Endothelial cell of umbilical vein (primary cell): ENCODE results near the gene DLD. TPM values are rescaled to one million over a fixed set of nuclear protein-coding genes. Genes with fewer than 3 reads are reported as not detected.

Experiments
- BruUV-seq: library from RNA; stranded (reverse); fragments of 400-500 nt; replicated peaks from 2 replicates; lab custom pipeline; 2021; lab: Mats Ljungman, UMichigan
- CTCF ChIA-PET: fragments of 300-600, 350-600 bp; sonication (Branson Sonifier 250); formaldehyde crosslinking; loops from one replicate; lab custom pipeline; 2021; ENCODE audit warnings: antibody characterized with exemption, inconsistent platforms; lab: Charles Lee
- POLR2A ChIA-PET: fragments of 300-600, 350-600 bp; sonication (Branson Sonifier 250); formaldehyde crosslinking; loops from one replicate; lab custom pipeline; 2021; ENCODE audit warnings: antibody characterized with exemption, inconsistent platforms; lab: Charles Lee
- DNase-seq: peaks from one replicate; pipeline ENCODE4 v3.0.0-alpha.2; 2011; ENCODE audit warnings: low read depth, low spot score
- FAIRE-seq: peaks from 2 replicates; lab custom pipeline; 2011; peaks lifted over from hg19 to GRCh38; lab: Jason Lieb, UNC
- H2AFZ ChIP-seq: 2 replicates; pipeline ENCODE4 v1.6.0; 2012; ENCODE audit warnings: low read depth, low read length, control low read depth, inconsistent platforms
- H3K27ac ChIP-seq: 2 replicates; pipeline ENCODE4 v1.5.1; 2011; ENCODE audit warnings: low read depth, mild to moderate bottlenecking, control low read depth, low read length, moderate library complexity; ENCODE audit not compliant: insufficient read depth
- H3K27me3 ChIP-seq, 2 experiments: 2 replicates each; pipeline versions ENCODE4 v1.6.0 to v1.6.1; 2011; ENCODE audit warnings: low read length in 2 of 2, mixed read lengths in 1 of 2; ENCODE audit not compliant: control insufficient read depth in 2 of 2, insufficient read depth in 2 of 2
- H3K36me3 ChIP-seq, 2 experiments: 2 replicates in 1 of 2; 3 replicates in 1 of 2; pipeline ENCODE4 v1.5.1; 2011; ENCODE audit warnings: low read length in 2 of 2, mild to moderate bottlenecking in 1 of 2, moderate library complexity in 1 of 2; ENCODE audit not compliant: control insufficient read depth in 2 of 2, insufficient read depth in 2 of 2; ENCODE audit errors: extremely low read depth in 1 of 2
- H3K4me1 ChIP-seq: 3 replicates; pipeline ENCODE4 v1.5.1; 2011; ENCODE audit warnings: mild to moderate bottlenecking, low read length; ENCODE audit not compliant: control insufficient read depth, insufficient read depth; ENCODE audit errors: extremely low read depth
- H3K4me2 ChIP-seq: 2 replicates; pipeline ENCODE4 v1.6.1; 2011; ENCODE audit warnings: low read length, control low read depth, mixed read lengths; ENCODE audit not compliant: insufficient read depth
- H3K4me3 ChIP-seq, 3 experiments: fragments of 200-600 bp in 1 of 3; sonication (generic), shearing (Covaris generic) in 1 of 3; replicated peaks in 1 of 3; 2 replicates each; pipeline ENCODE4 v1.5.1; 2011 to 2016; ENCODE audit warnings: control low read depth in 3 of 3, low read length in 3 of 3, mild to moderate bottlenecking in 2 of 3, inconsistent platforms in 1 of 3, low read depth in 1 of 3, moderate library complexity in 1 of 3; ENCODE audit not compliant: insufficient read depth in 1 of 3
- H3K79me2 ChIP-seq: 2 replicates; pipeline ENCODE4 v1.6.0; 2012; ENCODE audit warnings: low read length, inconsistent platforms; ENCODE audit not compliant: control insufficient read depth, insufficient read depth
- H3K9ac ChIP-seq: replicated peaks from 2 replicates; pipeline ENCODE3; 2011; ENCODE audit warnings: low read length, control low read depth; ENCODE audit not compliant: insufficient read depth; ENCODE audit errors: extremely low read depth
- H3K9me1 ChIP-seq: replicated peaks from 3 replicates; pipeline ENCODE4 v1.6.0; 2011; ENCODE audit warnings: mild to moderate bottlenecking, low read length; ENCODE audit not compliant: control insufficient read depth, insufficient read depth; ENCODE audit errors: extremely low read depth
- H3K9me3 ChIP-seq: replicated peaks from 2 replicates; pipeline ENCODE4 v1.5.1; 2012; ENCODE audit warnings: low read length, inconsistent platforms; ENCODE audit not compliant: control insufficient read depth, insufficient read depth
- H4K20me1 ChIP-seq: replicated peaks from 2 replicates; pipeline ENCODE3; 2011; ENCODE audit warnings: mild to moderate bottlenecking, low read length; ENCODE audit not compliant: control insufficient read depth, insufficient read depth; ENCODE audit errors: extremely low read depth
- CTCF ChIP-seq, 2 donors: IDR thresholded peaks; 1 replicate in 1 of 2; 2 replicates in 1 of 2; pipeline ENCODE4 v1.5.1; 2011; ENCODE audit warnings: low read length in 2 of 2, mild to moderate bottlenecking in 2 of 2, moderate library complexity in 2 of 2, control low read depth in 1 of 2, inconsistent platforms in 1 of 2, low read depth in 1 of 2; ENCODE audit not compliant: insufficient read depth in 1 of 2; ENCODE audit errors: extremely low read depth in 1 of 2
- EZH2 ChIP-seq: IDR thresholded peaks from 2 replicates; pipeline ENCODE4 v1.6.1; 2012; ENCODE audit warnings: borderline replicate concordance, low read depth, mild to moderate bottlenecking, moderate library complexity, low read length, inconsistent platforms; ENCODE audit not compliant: severe bottlenecking
- FOS ChIP-seq: IDR thresholded peaks from 2 replicates; pipeline ENCODE4 v1.6.1; 2011; ENCODE audit warnings: mild to moderate bottlenecking, low read length, moderate library complexity, borderline replicate concordance; ENCODE audit not compliant: insufficient read depth
- JUN ChIP-seq: IDR thresholded peaks from 2 replicates; pipeline ENCODE4 v1.6.1; 2011; ENCODE audit warnings: borderline replicate concordance, low read depth; ENCODE audit not compliant: insufficient read length, insufficient read depth
- MAX ChIP-seq: IDR thresholded peaks from 2 replicates; pipeline ENCODE4 v1.6.1; 2011; ENCODE audit not compliant: insufficient read depth, insufficient read length
- dilution Hi-C: fragments of 300-500 bp; cut with MboI; formaldehyde crosslinking; loops from one replicate; pipeline ENCODE4 v1.15.0; 2019; ENCODE audit warnings: low sequenced_read_pairs; ENCODE audit not compliant: extremely low pct_ligation_motif_present
- intact Hi-C: fragments of 100-400 bp; cut with micrococcal nuclease; formaldehyde crosslinking; loops from one replicate; pipeline ENCODE4 v1.10.0; 2022
- polyA plus RNA-seq, 4 experiments: library from polyadenylated mRNA; depleted of rRNA in 3 of 4; stranded (reverse) in 3 of 4; unstranded in 1 of 4; fragments of >200 nt; gene quantifications; 2 replicates each; pipeline versions ENCODE4 v1.2.1 to v1.2.3, GENCODE V29; 2011 to 2012; ENCODE audit warnings: missing spikeins in 1 of 4
- total RNA-seq: library from RNA; stranded (reverse); gene quantifications from 2 replicates; pipeline ENCODE4 v1.2.3, GENCODE V29; 2021

The DLD gene
- total and polyA plus RNA-seq, 2 donors (not counting 3 experiments of a cell fraction or from before 2014, with no cell fraction given): 61.7 to 95.0 TPM

GRCh38 chr7:107898997-107899594 lies 8.1 kb downstream of the DLD start:
- Histone ChIP-seq H3K9me3 (no peaks in the 10 kb centered on the region), H3K36me3 (peaks cover 4 to 9% of the 10 kb centered on the region in 2 experiments), H3K4me2 (no peak overlapping the region), H2AFZ (no peak overlapping the region), H4K20me1 (peaks cover 6% of the 10 kb centered on the region), H3K9ac (no peak overlapping the region), H3K4me1 (no peaks in the 10 kb centered on the region), H3K4me3 (no peak overlapping the region), H3K79me2 (peaks cover 56% of the 10 kb centered on the region), H3K27ac (no peak overlapping the region), H3K27me3 (no peaks in the 10 kb centered on the region), H3K9me1 (no peaks in the 10 kb centered on the region)
- intact Hi-C loops (no loop called here), dilution Hi-C loops (no loop called here)
- CTCF ChIA-PET: interaction anchor here (0.7 kb wide), 1 partner anchor 9 kb away, joined by 3 read pairs; no protein-coding TSS in a partner anchor
- DNase-seq (no peak), FAIRE-seq (no peak)
- no TSS peak for BruUV-seq
- POLR2A ChIA-PET: no interaction called here
- TF ChIP-seq JUN: no peak
- no peak for TF ChIP-seq MAX
- TF ChIP-seq FOS: no peak
- no peak for TF ChIP-seq CTCF (IDR thresholded peaks at IDR 0.05; ENCODE audit: extremely low read depth in 1 of 2, insufficient read depth in 1 of 2, low read depth in 1 of 2, low read length in 2 of 2)
- TF ChIP-seq EZH2: no peak
